Effector CD8-positive, alpha-beta T cell (primary cell): Measurements from ENCODE around the gene MYBPHL.

Source experiments
- DNase-seq: peaks from one replicate; lab custom pipeline; 2025; lab: John Stamatoyannopoulos, UW
- total RNA-seq, 4 experiments: gene quantifications; one replicate each; lab custom pipeline; 2026; lab: John Stamatoyannopoulos, UW

MYBPHL gene
- total RNA-seq = 0 reads per million in 4 experiments

GRCh38 chr1:109306832-109307273 lies at the start of gene MYBPHL:
Gene MYBPHL, minus strand, starts transcription at chr1:109307011. Its CDS starts 20 bp downstream, at chr1:109306991.
- DNase-seq = no peak

GRCh38 chr1:109356505-109356904 lies 49.7 kb upstream of the MYBPHL start:
- no peak for DNase-seq

- no peak for DNase-seq
Observed at GRCh38 chr1:109354929-109355328, 48.1 kb upstream of the MYBPHL start.

- DNase-seq = no peak
Observed at GRCh38 chr1:109351457-109351856, 44.6 kb upstream of the MYBPHL start.

- DNase-seq = no peak
Observed at GRCh38 chr1:109350655-109351054, 43.8 kb upstream of the MYBPHL start.

GRCh38 chr1:109350182-109350581 lies 43.4 kb upstream of the MYBPHL start:
- no peak for DNase-seq

GRCh38 chr1:109347511-109347910 lies 40.7 kb upstream of the MYBPHL start:
- no peak for DNase-seq

GRCh38 chr1:109341944-109342930 lies 35.4 kb upstream of the MYBPHL start:
- DNase-seq = no peak

- DNase-seq = no peak
Observed at GRCh38 chr1:109338608-109339007, 31.8 kb upstream of the MYBPHL start.

GRCh38 chr1:109338091-109338490 lies 31.3 kb upstream of the MYBPHL start:
- no peak for DNase-seq

- no peak for DNase-seq
Observed at GRCh38 chr1:109335091-109335490, 28.3 kb upstream of the MYBPHL start.

GRCh38 chr1:109331113-109331512 lies 24.3 kb upstream of the MYBPHL start:
- DNase-seq = no peak

- no peak for DNase-seq
Observed at GRCh38 chr1:109327285-109327684, 20.5 kb upstream of the MYBPHL start.

GRCh38 chr1:109322974-109323373 lies 16.2 kb upstream of the MYBPHL start:
- no peak for DNase-seq

GRCh38 chr1:109319114-109319513 lies 12.3 kb upstream of the MYBPHL start:
- DNase-seq = no peak

GRCh38 chr1:109316506-109316905 lies 9.7 kb upstream of the MYBPHL start:
- no peak for DNase-seq

- DNase-seq = no peak
Observed at GRCh38 chr1:109315288-109315687, 8.5 kb upstream of the MYBPHL start.

- no peak for DNase-seq
Observed at GRCh38 chr1:109314795-109315194, 8.0 kb upstream of the MYBPHL start.

- no peak for DNase-seq
Observed at GRCh38 chr1:109312978-109313775, 6.4 kb upstream of the MYBPHL start.

GRCh38 chr1:109312246-109312645 lies 5.4 kb upstream of the MYBPHL start:
- no peak for DNase-seq

GRCh38 chr1:109309347-109309746 lies 2.5 kb upstream of the MYBPHL start:
- DNase-seq = no peak

GRCh38 chr1:109307274-109308021 lies 637 bp upstream of the MYBPHL start:
- DNase-seq = no peak
